Stimulated activated CD8-positive, alpha-beta memory T cell treated with anti-CD3 and anti-CD28 coated beads, Interleukin-7, amount 100 ng/mL, for 24 hours (primary cell): ENCODE results near the gene ANO3.

Experiments used
- DNase-seq: peaks from one replicate; pipeline ENCODE4 v3.0.0-alpha.2; 2020; ENCODE audit warnings: low read depth

Gene ANO3

GRCh38 chr11:26359055-26359454, 27.1 kb downstream of the ANO3 start:
- no peak for DNase-seq

GRCh38 chr11:26365284-26365683, 33.4 kb downstream of the ANO3 start:
- DNase-seq: no peak

DNA sequence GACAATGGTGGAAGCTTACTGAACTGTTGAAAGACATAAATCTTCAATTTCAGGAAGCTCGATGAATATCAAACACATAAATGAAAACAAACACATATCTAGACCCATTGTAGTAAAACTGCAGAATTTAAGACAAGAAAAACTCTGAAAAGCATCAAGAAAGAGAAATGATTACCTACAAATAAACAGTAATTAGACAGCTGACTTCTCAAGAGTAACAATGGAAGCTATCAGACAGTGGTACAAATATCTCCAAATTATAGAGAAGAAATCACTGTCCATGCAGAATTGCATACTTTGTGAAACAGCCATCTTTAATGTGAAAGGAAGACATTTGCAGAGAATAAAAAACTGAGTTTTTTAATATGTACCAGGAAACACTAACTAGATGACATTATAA, 45.7 kb downstream of the ANO3 start:
- no peak for DNase-seq

DNA sequence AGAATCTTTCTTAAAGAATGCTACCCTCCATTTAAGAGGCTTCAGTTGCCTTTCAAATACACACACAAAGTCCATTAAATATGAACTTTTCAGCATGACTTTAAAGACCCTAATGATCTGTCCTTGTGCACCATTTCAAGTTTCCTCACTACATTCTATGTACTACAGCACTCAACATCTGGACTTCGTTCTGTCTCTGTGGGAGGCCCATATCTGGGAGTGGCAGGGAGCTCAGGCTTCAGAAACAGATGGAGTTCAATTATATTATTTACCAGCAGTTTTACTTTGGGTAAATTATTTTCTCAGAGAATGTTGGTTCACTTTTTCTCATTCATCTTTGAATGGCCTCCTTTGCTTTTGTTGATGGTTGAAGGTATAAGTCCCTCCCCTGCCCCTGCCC, 67.4 kb downstream of the ANO3 start:
- no peak for DNase-seq

DNA sequence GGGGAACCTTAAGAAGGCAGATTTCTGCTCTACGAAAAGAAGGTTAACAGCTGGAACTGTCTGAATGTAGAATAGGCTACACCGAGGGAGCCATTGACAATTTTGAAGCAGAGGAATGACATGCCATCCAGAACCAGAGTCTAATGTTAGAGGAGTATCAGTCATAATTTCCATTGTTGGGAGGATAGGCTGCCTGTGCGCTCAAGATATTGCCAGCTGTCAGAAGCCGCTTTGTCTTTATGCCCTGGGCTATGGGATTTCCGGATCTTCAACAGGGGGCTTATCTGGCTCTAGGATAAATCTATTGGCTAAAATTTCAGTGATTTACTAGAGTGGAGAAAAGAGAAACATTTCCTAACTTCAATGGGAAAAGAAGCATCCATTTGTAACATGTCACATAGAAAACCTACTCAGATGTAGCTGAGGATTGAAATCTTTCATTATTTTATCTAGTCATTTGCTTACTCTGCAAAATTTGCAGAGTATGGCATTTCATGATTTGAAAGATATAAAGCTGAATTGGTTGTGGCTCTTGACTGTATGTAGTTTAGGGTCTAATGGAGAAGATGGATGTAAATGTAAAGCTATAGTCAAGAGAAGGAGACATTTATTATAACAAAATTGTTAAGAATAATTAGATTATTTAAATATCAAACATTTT, 78.9 kb downstream of the ANO3 start:
- DNase-seq: no peak

DNA sequence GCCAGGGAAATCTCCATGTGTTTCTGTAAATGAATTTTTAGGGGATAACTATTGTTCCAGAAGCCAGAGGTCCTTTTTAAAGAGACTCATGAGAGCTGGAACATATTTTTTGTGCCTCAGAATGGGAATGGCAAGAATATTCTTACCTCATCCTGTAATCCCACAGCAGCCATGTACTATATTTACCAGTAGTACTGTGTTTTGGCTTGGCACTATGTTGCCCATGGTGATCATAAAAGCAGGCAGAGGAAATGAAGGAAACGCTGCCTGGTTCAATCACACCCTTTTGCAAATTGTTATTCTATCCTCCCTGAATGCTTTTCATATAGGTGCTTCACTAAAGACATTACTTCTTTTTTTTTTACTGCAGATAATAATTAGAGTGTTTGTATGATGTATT, 81.0 kb downstream of the ANO3 start:
- no peak for DNase-seq

DNA sequence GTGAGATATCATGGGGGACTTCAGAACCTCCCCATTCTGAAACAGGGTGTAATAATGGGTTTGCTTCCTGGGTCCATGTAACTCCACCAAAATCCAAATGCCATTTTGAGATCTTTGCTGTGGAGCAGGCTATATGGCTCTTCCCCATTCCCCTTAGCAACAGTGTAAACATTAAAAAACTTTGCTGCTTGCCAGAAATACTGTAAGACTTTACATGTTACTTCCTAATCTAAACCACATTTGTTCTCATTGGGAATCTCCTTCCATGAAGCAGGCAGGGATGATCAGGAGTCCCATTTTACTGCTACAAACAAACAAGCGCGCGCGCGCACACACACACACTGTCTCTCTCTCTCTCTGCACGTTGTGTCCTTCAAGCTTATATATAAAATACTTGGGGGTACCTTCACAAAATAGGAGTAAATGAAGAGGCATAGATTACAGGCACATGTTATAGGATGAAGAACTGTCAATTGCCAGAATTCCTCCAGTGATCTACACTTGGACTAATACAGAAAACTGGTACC, 86.5 kb downstream of the ANO3 start:
- no peak for DNase-seq

- DNase-seq: no peak
Observed at GRCh38 chr11:26420331-26420730, 88.4 kb downstream of the ANO3 start.

DNA sequence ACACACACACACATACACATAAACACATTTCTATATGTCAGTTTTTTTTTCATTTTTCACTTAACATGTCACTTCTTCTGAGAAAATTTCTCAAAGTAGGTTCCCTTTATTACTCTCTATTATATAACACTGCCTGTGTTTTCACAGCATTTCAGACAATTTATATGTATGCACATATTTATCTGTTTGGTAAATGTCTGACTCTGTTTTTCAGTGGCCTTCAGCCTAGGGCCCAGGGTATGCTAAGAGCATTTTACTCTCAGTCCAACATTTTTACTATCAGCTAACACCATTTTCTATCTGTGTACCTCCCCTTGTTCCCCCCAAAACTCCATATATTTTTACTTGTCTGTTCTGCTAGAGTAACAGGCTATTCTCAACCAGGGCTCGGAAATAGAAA, 92.3 kb downstream of the ANO3 start:
- DNase-seq: no peak

GRCh38 chr11:26439854-26440253, 107.9 kb downstream of the ANO3 start:
- no peak for DNase-seq

GRCh38 chr11:26442131-26442530, 110.2 kb downstream of the ANO3 start:
- DNase-seq: no peak

DNA sequence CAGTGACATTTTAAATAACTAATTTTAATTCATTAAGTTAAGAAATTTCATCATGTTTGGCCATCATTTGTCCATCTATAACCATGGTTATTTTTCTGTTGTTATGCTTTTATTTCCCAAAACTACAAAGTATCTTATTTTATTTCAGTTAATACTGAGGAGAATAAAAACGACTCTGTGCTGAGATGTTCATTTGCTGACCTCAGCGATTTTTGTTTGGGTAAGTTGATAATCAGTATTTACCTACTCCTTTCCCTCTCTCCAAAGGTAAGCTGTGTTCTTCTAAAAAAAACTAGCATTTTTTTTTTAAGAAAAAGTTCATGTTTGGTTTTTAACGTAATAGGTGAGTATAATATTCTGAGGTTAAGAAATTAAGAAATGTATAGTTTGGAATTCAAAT, 111.7 kb downstream of the ANO3 start:
- no peak for DNase-seq

GRCh38 chr11:26457636-26458035, 125.7 kb downstream of the ANO3 start:
- DNase-seq: no peak

- DNase-seq: no peak
Observed at GRCh38 chr11:26465274-26465673, 133.3 kb downstream of the ANO3 start.

GRCh38 chr11:26467506-26467905, 135.6 kb downstream of the ANO3 start:
- no peak for DNase-seq

DNA sequence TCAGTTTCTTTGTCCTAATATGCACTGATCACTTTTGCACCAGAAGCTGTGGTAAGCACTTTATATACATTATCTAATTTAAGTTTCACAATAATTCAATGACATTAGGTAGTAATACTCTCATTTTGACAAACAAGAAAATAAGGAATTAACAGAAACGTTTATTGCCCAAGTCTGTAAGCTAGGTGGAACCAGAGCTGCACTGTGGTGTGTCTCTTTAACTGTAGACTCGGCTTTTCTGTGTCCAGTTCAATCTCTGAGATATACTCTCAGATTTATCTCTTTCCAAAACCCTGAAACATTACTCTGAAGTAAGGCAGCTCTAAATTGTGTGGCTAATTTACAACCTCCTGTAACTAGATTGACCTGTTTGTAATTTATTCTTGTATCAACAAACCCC, 139.1 kb downstream of the ANO3 start:
- DNase-seq: no peak

DNA sequence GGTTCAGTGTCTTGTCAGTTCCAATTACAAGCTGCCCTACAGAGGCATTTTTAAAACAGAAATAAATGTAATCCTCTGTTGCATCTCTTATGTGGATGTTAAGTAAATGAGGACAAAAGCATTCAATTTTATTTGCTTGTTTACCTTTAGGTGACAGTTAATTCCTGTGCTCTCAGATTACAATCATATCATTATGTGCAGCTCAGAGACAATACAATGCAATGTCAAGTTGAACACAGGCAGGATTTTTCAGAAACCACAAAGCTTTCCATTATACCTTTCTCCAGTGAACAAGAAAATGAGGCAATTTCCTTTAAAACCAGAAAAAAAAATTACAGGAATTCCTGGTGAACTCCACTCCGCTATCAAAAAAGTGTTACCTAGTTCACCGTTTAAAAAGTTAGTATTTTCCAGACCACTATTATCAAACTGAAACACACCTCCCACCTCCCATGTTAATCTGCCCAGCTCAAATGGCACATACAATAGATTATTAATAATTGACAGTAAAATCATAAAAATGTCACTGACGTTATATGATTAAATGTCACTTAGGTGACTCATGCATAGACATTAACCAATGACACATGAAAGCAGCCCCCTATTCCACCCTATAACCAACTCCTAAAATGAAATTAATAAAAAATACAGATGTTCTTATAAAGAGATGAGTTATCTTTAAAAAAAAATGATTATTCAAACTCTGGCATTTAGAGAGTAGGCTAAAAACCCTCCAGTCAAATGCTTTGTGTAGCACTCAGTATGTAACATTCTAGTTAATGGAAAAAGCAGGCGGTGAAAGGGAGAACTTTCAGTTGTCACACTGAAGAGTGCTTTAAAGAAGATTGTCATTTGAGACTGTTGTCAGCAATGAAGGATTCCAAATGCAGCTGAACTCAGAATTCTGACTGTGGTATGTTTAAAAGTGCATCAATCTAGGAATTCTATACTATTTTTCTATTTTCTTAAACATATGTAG, 141.6 kb downstream of the ANO3 start:
- DNase-seq: no peak

DNA sequence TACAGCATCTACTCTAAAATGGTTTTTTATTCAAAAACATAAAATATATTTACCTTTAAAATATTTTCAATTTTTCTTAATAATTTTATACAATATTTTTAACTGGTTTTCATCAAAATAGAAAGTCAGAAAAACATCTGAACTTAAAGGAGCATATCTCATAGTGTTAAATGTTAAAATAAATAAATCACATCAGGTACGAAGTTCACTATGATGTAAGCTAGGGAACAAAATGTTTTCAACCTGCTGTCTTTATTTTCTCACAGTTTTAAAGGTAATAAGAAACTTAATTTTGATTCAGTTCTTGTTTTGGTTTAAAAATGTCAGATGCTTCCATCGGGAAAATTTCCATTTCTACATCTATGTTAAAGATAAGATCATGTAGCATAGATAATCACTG, 142.5 kb downstream of the ANO3 start:
- DNase-seq: no peak

DNA sequence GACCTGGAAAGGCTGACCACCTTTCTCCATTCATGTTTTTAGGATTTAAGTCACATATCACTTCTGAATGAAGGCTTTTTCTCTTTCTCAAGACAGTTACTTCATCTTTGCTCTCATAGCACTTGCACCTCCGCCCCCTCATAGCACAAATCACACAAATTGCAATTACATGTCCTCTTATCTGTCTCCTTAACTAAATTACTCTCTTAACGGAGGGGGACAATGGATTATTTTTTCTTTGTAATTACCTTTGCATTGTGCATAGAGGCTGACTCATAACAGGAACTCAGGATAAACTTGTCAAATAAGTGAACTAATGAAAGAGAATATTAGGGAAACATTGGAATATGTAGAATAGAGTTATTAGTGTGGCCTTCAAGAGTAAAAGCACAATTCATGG, 145.5 kb downstream of the ANO3 start:
- no peak for DNase-seq

GRCh38 chr11:26478710-26479109, 146.8 kb downstream of the ANO3 start:
- no peak for DNase-seq

DNA sequence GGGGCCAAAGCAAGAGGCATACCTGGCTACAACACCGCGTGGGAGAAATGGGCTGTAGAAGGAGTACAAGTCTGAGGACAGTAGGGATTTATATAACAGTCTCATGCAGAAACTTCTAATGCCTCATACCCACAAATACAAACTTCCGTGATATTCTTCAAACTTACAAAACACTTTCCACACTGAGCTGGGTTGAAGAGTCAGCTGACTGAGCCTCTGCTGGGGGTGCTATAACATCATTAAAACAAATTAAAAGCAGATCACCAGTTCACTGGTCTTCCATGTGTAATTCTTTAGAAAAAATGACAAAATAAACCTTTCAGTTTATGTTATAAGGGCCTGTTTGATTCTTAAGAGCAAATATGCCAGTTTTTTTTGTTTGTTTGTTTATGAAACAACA, 148.1 kb downstream of the ANO3 start:
- DNase-seq: no peak

DNA sequence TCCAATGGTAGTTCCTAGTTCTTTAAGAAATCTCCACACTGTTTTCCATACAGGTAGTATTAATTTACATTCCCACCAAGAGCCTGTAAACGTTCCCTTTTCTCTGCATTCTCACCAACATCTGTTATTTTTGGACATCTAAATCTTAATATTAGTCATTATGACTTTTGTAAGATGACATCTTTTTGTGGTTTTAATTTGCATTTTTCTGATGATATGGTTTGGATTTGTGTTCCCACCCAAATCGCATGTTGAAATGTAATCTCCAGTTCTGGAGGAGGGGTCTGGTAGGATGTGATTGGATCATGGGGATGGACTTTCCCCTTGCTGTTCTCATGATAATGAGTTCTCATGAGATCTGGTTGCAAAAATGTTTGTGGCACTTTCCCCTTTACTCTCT, 151.2 kb downstream of the ANO3 start:
- no peak for DNase-seq

DNA sequence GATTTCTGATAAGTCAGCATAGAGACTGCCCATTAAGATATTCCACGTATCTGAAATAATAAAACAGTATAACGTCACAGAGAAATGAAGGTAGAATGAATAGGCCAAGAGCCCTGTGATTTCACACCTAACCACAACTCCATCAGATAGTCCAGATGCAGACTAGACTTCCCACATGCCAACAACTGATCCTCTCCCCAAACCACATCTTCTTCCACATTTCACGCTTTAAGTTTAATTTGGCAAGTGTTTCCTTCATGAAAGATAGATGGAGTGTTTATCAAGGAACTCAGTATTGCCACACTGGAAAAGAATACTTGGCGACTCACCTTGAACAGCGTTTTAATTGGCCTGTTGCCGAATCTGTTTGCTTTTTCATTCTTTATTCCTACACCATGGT, 158.6 kb downstream of the ANO3 start:
- no peak for DNase-seq
